Fibroblast of the aortic adventitia (primary cell): ENCODE measurements around the gene PTPRG. TPM values are rescaled to one million over a fixed set of nuclear protein-coding genes. Genes with fewer than 3 reads are reported as not detected.

ENCODE experiments used
- DNase-seq: peaks from one replicate; pipeline ENCODE4 v3.0.0-alpha.2; 2010; ENCODE audit warnings: low read depth
- H3K4me3 ChIP-seq: 2 replicates; pipeline ENCODE4 v1.5.1; 2011; ENCODE audit warnings: low read depth, mild to moderate bottlenecking, control low read depth, low read length, moderate library complexity
- CTCF ChIP-seq: IDR thresholded peaks from 2 replicates; pipeline ENCODE4 v1.5.1; 2011; ENCODE audit warnings: mild to moderate bottlenecking, low read length, control low read depth, inconsistent platforms; ENCODE audit not compliant: insufficient read depth
- total RNA-seq: library from RNA; depleted of rRNA; stranded (reverse); fragments of >200 nt; gene quantifications from 2 replicates; pipeline ENCODE4 v1.2.3, GENCODE V29; 2012; ENCODE audit warnings: low replicate concordance

PTPRG gene
- total RNA-seq, 1 donor = 52.0 TPM

- no peak overlapping the region for H3K4me3 ChIP-seq
- TF ChIP-seq CTCF = no peak
- DNase-seq = peak; percentile 42
These were observed 608.7 kb downstream of the PTPRG start for GRCh38 chr3:62169906-62170660.

DNA sequence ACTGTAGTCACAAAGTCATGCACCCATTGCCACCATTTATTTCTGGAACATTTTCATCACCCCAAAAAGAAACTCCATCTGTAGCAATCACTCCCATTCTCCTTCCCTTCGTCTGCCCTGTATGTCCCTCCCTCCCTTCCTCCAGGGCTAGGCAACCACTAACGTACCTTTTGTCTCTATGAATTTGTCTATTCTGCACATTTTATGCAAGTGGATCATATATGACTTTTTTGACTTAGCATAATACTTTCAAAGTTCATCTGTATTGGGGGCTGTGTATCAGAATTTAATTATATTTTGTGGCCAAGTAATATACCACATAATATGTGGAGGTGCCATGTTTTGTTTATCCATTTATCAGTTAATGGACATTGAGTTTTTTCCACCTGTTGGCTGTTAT is 610.4 kb downstream of the PTPRG start:
- DNase-seq = no peak

GRCh38 chr3:62172199-62172598 is 610.8 kb downstream of the PTPRG start:
- no peak for TF ChIP-seq CTCF
- H3K4me3 ChIP-seq = no peak overlapping the region
- no peak for DNase-seq

More for the DNA sequence above, 610.4 kb downstream of the PTPRG start:
- no peak overlapping the region for H3K4me3 ChIP-seq
- no peak for TF ChIP-seq CTCF

- TF ChIP-seq CTCF = no peak
- DNase-seq = no peak
These were observed 612.7 kb downstream of the PTPRG start for GRCh38 chr3:62173939-62174515.

DNA sequence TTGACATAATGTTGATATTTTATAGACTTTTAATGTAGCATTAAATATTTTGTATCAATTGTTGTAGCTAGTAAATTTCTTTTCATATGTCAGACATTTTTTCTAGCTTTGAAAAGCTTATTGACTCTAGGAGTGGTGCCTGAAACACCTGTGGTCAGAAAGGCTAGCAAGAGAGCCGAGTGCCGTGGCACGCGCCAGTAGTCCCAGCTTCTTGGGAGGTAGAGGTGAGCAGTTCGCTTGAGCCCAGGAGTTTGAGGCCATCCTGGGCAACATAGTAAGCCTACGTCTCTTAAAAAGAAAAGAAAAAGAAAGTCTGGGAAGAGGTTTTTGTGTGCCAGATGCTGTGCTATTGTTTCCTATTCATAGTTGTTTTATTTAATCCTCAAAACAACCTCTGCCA is 613.8 kb downstream of the PTPRG start:
- H3K4me3 ChIP-seq = no peak overlapping the region
- no peak for TF ChIP-seq CTCF
- no peak for DNase-seq

More at GRCh38 chr3:62173939-62174515, 612.7 kb downstream of the PTPRG start:
- H3K4me3 ChIP-seq = no peak overlapping the region

- no peak for TF ChIP-seq CTCF
- DNase-seq = no peak
- no peak overlapping the region for H3K4me3 ChIP-seq
These were observed 616.7 kb downstream of the PTPRG start for GRCh38 chr3:62178032-62178431.
